CD14-positive monocyte (primary cell): Measurements from ENCODE around the gene AVL9. TPM values are rescaled to one million over a fixed set of nuclear protein-coding genes. Genes with fewer than 3 reads are reported as not detected.

Experiments
- DNase-seq, 3 donors: peaks; one replicate each; pipeline ENCODE4 v3.0.0-alpha.2; 2011 to 2022
- H2AFZ ChIP-seq: 2 replicates; pipeline ENCODE4 v1.6.0; 2012; ENCODE audit warnings: mild to moderate bottlenecking, low read depth, low read length, inconsistent platforms; ENCODE audit not compliant: insufficient read depth, poor library complexity, severe bottlenecking
- H3K27ac ChIP-seq, 2 donors: 1 replicate in 1 of 2; 2 replicates in 1 of 2; pipeline ENCODE4 v1.5.1; 2012 to 2013; ENCODE audit warnings: low read length in 2 of 2, control low read depth in 1 of 2, inconsistent platforms in 1 of 2, low read depth in 1 of 2, mild to moderate bottlenecking in 1 of 2
- H3K27me3 ChIP-seq, 2 donors: one replicate each; pipeline versions ENCODE4 v1.6.0 to v1.6.1; 2011 to 2013; ENCODE audit warnings: low read length in 2 of 2; ENCODE audit not compliant: control insufficient read depth in 2 of 2, insufficient read depth in 2 of 2
- H3K36me3 ChIP-seq, 2 donors: replicated peaks in 1 of 2; 1 replicate in 1 of 2; 2 replicates in 1 of 2; pipeline versions ENCODE4 v1.5.1 to v1.6.1; 2012 to 2013; ENCODE audit warnings: low read length in 2 of 2, control low read depth in 1 of 2, inconsistent platforms in 1 of 2, mild to moderate bottlenecking in 1 of 2; ENCODE audit not compliant: insufficient read depth in 2 of 2, control insufficient read depth in 1 of 2
- H3K4me1 ChIP-seq, 2 donors: 1 replicate in 1 of 2; 2 replicates in 1 of 2; pipeline versions ENCODE4 v1.5.1 to v1.6.1; 2012 to 2013; ENCODE audit warnings: low read length in 2 of 2, control low read depth in 1 of 2, inconsistent platforms in 1 of 2, mild to moderate bottlenecking in 1 of 2, moderate library complexity in 1 of 2; ENCODE audit not compliant: insufficient read depth in 2 of 2, control insufficient read depth in 1 of 2
- H3K4me2 ChIP-seq: replicated peaks from 2 replicates; pipeline ENCODE3; 2012; ENCODE audit warnings: low read length, moderate library complexity, mild to moderate bottlenecking; ENCODE audit not compliant: poor library complexity, severe bottlenecking; ENCODE audit errors: extremely low read depth
- H3K4me3 ChIP-seq, 3 experiments: fragments of 200-600 bp in 1 of 3; sonication (generic) in 1 of 3; replicated peaks in 1 of 3; 1 replicate in 2 of 3; 2 replicates in 1 of 3; pipeline ENCODE4 v1.5.1; 2011 to 2013; ENCODE audit warnings: low read length in 3 of 3, mild to moderate bottlenecking in 3 of 3, control low read depth in 2 of 3, low read depth in 2 of 3, inconsistent platforms in 1 of 3, moderate library complexity in 1 of 3
- H3K79me2 ChIP-seq: 2 replicates; pipeline ENCODE4 v1.6.0; 2012; ENCODE audit warnings: mild to moderate bottlenecking, control low read depth, inconsistent platforms, low read length, moderate library complexity; ENCODE audit not compliant: insufficient read depth
- H3K9ac ChIP-seq: 2 replicates; pipeline ENCODE4 v1.6.0; 2017; ENCODE audit warnings: low read length, mild to moderate bottlenecking; ENCODE audit not compliant: insufficient read depth, poor library complexity, severe bottlenecking
- H3K9me3 ChIP-seq, 2 donors: replicated peaks in 1 of 2; 1 replicate in 1 of 2; 2 replicates in 1 of 2; pipeline versions ENCODE4 v1.5.1 to v1.6.1; 2012 to 2013; ENCODE audit warnings: low read length in 2 of 2, control low read depth in 1 of 2; ENCODE audit not compliant: control insufficient read depth in 1 of 2, insufficient read depth in 1 of 2
- H4K20me1 ChIP-seq: 2 replicates; pipeline ENCODE4 v1.6.0; 2012; ENCODE audit warnings: mild to moderate bottlenecking, low read length, control low read depth, moderate library complexity; ENCODE audit not compliant: insufficient read depth
- H3K27ac Mint-ChIP-seq, 7 donors: one replicate each; pipeline ENCODE4 v1.8.0; 2020; ENCODE audit warnings: mild to moderate bottlenecking in 7 of 7, mixed read lengths in 7 of 7, moderate library complexity in 6 of 7, inconsistent platforms in 2 of 7
- H3K27me3 Mint-ChIP-seq, 3 donors: one replicate each; pipeline ENCODE4 v1.8.0; 2021 to 2022; ENCODE audit warnings: low read depth in 3 of 3, mild to moderate bottlenecking in 3 of 3, mixed read lengths in 3 of 3, moderate library complexity in 3 of 3, inconsistent platforms in 1 of 3
- H3K36me3 Mint-ChIP-seq, 2 donors: one replicate each; pipeline ENCODE4 v1.8.0; 2020; ENCODE audit warnings: mixed read lengths in 2 of 2, inconsistent platforms in 1 of 2, mild to moderate bottlenecking in 1 of 2
- H3K4me1 Mint-ChIP-seq: one replicate; pipeline ENCODE4 v1.8.0; 2020; ENCODE audit warnings: mild to moderate bottlenecking, mixed read lengths
- H3K4me3 Mint-ChIP-seq, 2 donors: one replicate each; pipeline ENCODE4 v1.8.0; 2020; ENCODE audit warnings: mild to moderate bottlenecking in 2 of 2, mixed read lengths in 2 of 2, moderate library complexity in 1 of 2
- H3K9me3 Mint-ChIP-seq, 7 donors: one replicate each; pipeline ENCODE4 v1.8.0; 2020 to 2022; ENCODE audit warnings: mixed read lengths in 7 of 7, mild to moderate bottlenecking in 6 of 7, moderate library complexity in 6 of 7, inconsistent platforms in 2 of 7
- CTCF ChIP-seq: fragments of 200-600 bp; IDR thresholded peaks from one replicate; pipeline ENCODE4 v1.8.0; 2022; ENCODE audit warnings: antibody characterized with exemption, mild to moderate bottlenecking
- WGBS: methylation state at CpG from one replicate; pipeline ENCODE4 v1.1.5; 2013; ENCODE audit warnings: missing lambda C conversion rate; ENCODE audit not compliant: insufficient coverage; 5-methylcytosine and 5-hydroxymethylcytosine counted together
- intact Hi-C, 2 donors: fragments of 100-400 bp; cut with micrococcal nuclease; formaldehyde crosslinking; loops; one replicate each; pipeline versions ENCODE4 v1.15.0 to v1.15.1; 2023
- polyA plus RNA-seq, 3 donors: library from polyadenylated mRNA; depleted of rRNA in 1 of 3; unstranded in 2 of 3; stranded (reverse) in 1 of 3; fragments of 300-500 nt in 2 of 3; fragments of >200 nt in 1 of 3; fragmentation: Illumina TruSeq in 2 of 3; gene quantifications; 1 replicate in 2 of 3; 2 replicates in 1 of 3; pipeline ENCODE4 v1.2.3, GENCODE V29; 2012 to 2021

The AVL9 gene
- polyA plus RNA-seq, 3 donors: 16.3 to 17.1 (median 16.8) TPM

- WGBS: 43% methylated on average over 1 of the region's 3 CpGs
Observed at GRCh38 chr7:32564542-32564941, 69.3 kb downstream of the AVL9 start.

DNA sequence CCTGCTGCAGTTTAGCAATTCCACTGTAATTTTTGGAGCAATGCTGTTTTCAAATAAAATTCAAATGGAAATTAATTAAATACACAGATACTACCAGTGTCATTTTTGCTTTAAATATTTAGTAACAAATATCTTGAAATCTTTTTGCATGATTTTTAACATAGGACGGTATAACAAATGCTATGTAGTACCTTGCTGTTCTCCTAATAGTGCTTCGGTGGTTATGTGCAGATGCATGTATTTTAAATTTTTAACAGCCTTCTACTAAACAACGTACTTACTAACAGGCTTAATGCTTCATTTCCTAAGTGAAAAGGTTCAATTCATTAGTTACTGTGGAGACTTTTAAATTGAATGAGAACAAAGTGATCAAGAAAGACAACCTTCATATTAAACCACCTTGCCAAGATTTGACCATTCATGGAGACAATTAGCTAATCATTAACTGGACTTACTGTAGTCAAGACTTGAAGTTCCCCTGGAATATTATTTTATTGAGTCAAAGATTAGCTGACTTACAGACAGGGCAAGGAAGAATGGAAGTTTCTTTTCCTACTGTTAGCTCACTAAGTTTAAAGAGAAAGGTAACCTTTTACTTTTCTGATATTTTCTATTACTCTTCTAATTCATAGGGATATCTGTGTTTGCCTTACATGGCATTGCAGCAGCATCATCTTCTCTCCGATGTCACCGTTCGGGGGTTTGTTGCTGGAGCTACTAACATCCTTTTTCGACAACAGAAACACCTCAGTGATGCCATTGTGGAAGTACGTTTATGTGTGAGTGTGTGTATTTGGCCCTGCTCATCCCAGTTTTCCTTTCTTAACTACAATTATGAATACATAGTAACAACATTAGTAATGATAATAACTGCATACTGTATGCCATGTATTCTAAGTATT, 74.3 kb downstream of the AVL9 start:
- no peak for DNase-seq
- peaks cover 10% of the 10 kb centered on the region for H3K79me2 ChIP-seq
- no peak overlapping the region for H3K27ac ChIP-seq
- H3K27ac Mint-ChIP-seq: no peak overlapping the region
- peaks cover 13% of the 10 kb centered on the region for H4K20me1 ChIP-seq
- H3K27me3 ChIP-seq: no peaks in the 10 kb centered on the region
- no peaks in the 10 kb centered on the region for H3K9me3 Mint-ChIP-seq
- no peak overlapping the region for H3K4me2 ChIP-seq
- peaks cover 35 to 73% of the 10 kb centered on the region in 2 donors for H3K36me3 Mint-ChIP-seq
- H3K4me3 Mint-ChIP-seq: no peak overlapping the region
- intact Hi-C loops: no loop called here
- TF ChIP-seq CTCF: no peak
- peaks cover 38 to 51% of the 10 kb centered on the region in 2 donors for H3K36me3 ChIP-seq
- no peak overlapping the region for H2AFZ ChIP-seq
- H3K4me1 Mint-ChIP-seq: no peaks in the 10 kb centered on the region
- no CpG with 5 or more reads among the region's 8 CpGs for WGBS
- no peak overlapping the region for H3K9ac ChIP-seq
- no peak overlapping the region for H3K4me3 ChIP-seq
- H3K9me3 ChIP-seq: no peaks in the 10 kb centered on the region
- no peaks in the 10 kb centered on the region for H3K4me1 ChIP-seq
- H3K27me3 Mint-ChIP-seq: no peaks in the 10 kb centered on the region

More at GRCh38 chr7:32564542-32564941, 69.3 kb downstream of the AVL9 start:
- Mint-ChIP-seq H3K4me1 (no peaks in the 10 kb centered on the region), H3K36me3 (peaks cover 36 to 59% of the 10 kb centered on the region in 2 donors), H3K27ac (peak overlapping the region in 3 of 7 donors; percentile 13 to 63 (median 26)), H3K4me3 (no peak overlapping the region), H3K27me3 (no peaks in the 10 kb centered on the region), H3K9me3 (no peaks in the 10 kb centered on the region)
- no peak overlapping the region for H3K9ac ChIP-seq
- H3K4me1 ChIP-seq: peaks cover 0 to under 1% of the 10 kb centered on the region in 2 donors
- no peak overlapping the region for H2AFZ ChIP-seq
- peaks cover 11% of the 10 kb centered on the region for H3K79me2 ChIP-seq
- no peak for TF ChIP-seq CTCF
- intact Hi-C loops: no loop called here
- no peak overlapping the region for H3K4me2 ChIP-seq
- no peak overlapping the region for H3K27ac ChIP-seq
- no peak for DNase-seq
- H3K9me3 ChIP-seq: no peaks in the 10 kb centered on the region
- H4K20me1 ChIP-seq: peaks cover 44% of the 10 kb centered on the region
- H3K27me3 ChIP-seq: no peaks in the 10 kb centered on the region
- H3K4me3 ChIP-seq: no peak overlapping the region
- peaks cover 43 to 70% of the 10 kb centered on the region in 2 donors for H3K36me3 ChIP-seq
